GM12872 (cell line): Measurements from ENCODE around the gene ZBTB7C.

Experiments
- TF ChIP-seq, protein P1 (sequence below): IDR thresholded peaks from 3 replicates; pipeline ENCODE4 v1.5.1; 2011; ENCODE audit warnings: low read depth, mild to moderate bottlenecking, low read length, moderate library complexity; ENCODE audit not compliant: insufficient read depth

The ZBTB7C gene

DNA sequence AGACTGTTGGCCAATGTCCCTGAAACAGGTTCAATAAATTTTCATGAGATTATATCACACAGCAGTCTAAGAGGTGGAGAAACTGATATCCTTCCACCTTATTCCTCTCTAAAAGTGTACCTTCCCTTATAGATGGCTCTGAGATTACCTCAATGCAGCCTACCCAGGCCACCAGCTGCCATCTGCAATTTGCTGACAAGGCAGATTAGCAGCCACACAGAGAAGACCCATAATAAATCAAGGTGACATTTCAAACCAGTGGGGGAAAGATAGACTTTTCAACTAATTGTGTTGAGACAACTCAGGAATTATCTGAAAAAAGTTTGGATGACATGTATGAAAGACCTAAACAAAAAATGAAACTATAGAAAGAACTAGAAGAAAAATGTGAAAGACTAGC lies 43.2 kb downstream of the ZBTB7C start:
- TF ChIP-seq, protein P1, sequence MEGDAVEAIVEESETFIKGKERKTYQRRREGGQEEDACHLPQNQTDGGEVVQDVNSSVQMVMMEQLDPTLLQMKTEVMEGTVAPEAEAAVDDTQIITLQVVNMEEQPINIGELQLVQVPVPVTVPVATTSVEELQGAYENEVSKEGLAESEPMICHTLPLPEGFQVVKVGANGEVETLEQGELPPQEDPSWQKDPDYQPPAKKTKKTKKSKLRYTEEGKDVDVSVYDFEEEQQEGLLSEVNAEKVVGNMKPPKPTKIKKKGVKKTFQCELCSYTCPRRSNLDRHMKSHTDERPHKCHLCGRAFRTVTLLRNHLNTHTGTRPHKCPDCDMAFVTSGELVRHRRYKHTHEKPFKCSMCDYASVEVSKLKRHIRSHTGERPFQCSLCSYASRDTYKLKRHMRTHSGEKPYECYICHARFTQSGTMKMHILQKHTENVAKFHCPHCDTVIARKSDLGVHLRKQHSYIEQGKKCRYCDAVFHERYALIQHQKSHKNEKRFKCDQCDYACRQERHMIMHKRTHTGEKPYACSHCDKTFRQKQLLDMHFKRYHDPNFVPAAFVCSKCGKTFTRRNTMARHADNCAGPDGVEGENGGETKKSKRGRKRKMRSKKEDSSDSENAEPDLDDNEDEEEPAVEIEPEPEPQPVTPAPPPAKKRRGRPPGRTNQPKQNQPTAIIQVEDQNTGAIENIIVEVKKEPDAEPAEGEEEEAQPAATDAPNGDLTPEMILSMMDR = no peak

DNA sequence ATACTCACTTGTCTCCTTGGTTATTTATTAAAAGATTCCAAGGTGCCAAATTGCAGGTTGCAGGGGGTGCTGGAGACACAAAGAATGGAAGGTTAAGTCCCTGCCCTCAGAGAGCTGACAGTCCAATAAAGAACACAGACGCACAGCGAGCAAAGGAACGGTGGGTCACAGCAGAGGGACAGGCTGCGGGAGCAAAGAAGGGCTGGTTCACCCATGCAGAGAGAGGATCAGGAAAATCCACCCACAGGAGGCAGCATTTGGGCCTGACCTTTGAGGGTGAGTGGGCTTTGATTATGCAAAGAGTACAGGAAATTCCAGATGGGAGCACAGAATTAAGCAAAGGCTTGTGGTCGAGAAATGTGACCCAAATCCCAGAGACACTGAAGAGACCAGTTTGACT lies 45.0 kb downstream of the ZBTB7C start:
- TF ChIP-seq, protein P1 = no peak

DNA sequence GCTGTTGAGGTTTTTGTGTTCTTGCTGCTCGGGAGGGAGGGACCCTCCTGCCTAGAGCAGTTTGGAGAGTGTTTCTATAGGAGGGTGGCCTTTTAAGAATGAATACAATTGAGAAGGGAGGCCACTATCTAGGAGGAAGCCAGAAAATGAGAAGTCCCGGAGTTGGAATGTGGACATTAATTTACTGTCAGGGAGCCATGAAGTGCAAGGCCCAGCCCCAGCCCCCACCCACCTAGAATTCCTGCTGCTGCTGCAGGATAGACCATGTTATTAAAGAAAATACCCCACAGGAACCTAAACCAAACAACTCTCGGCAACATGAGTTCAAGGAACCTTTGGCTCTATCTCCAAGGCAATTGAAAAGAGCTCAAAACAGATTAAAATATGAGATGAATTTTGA lies 46.0 kb downstream of the ZBTB7C start:
- TF ChIP-seq, protein P1 = no peak

DNA sequence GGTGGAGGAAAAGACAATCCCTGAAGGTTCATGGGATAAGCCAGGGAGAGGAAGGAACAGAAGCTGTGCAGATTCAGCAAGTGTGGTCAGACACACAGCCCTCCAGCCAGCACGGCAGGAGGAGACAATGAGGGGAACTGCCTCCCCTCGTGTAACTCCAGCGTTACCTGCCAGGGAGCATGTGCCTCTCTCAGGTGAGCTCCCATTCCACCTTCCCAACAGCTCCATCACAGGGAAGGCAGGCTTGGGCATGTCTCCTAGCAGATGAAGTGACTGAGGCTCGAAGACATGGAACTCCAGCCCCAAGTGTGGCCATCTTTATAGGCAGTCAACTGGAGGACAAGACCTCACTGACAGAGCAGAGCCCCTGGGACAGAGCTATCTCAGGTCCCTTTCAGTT lies 47.4 kb downstream of the ZBTB7C start:
- TF ChIP-seq, protein P1 = no peak

DNA sequence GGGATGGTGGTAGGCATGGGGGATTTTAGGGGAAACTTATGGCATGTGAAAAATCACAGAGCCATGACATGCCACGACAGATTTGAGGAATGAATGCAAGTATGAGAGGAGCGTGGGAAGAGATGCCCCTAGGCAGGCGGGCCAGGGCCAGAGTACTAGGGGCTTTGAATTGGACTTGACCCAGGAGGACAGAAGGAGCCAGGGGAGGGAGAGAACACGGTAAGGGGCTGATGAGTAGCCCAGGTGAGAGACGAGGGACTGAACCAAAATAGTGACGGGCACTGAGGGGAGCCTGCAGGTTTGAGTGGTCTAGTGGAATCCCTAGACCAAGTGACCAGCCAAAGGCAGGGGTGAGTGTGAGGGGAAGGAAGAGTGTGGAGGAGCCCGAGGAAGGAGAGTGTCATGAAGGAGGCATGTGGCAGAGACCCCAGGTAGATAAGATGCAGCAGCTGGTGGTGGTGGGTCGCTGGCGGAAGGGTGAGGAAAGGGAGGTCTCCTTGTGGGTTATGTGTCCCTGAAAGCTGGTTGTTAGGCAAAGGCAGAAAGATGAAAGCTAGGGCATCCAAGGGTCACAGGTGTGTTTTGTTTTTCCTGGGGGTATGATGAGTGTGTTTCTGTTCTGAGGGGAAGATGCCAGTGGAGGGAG lies 48.7 kb downstream of the ZBTB7C start:
- TF ChIP-seq, protein P1 = no peak

DNA sequence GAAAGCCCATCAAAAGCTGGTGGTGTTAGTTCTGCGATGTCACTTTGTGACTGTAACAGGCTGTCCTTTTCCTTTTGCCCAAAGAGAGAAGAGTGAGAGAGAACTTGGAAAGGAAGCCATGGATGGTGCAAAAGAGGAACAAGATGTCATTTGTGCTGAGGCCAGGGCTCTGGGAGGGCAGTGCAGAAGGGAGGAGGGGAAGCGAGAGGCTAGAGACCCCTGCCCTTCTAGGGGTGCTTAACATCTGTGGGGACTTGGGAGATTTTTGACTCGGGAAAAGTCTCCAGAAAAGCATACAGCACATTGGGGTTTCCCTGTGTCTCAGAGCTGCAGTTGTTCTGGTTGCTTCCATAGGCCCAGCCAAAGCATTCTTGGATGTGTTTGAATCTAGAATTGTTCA lies 49.6 kb downstream of the ZBTB7C start:
- TF ChIP-seq, protein P1 = no peak

DNA sequence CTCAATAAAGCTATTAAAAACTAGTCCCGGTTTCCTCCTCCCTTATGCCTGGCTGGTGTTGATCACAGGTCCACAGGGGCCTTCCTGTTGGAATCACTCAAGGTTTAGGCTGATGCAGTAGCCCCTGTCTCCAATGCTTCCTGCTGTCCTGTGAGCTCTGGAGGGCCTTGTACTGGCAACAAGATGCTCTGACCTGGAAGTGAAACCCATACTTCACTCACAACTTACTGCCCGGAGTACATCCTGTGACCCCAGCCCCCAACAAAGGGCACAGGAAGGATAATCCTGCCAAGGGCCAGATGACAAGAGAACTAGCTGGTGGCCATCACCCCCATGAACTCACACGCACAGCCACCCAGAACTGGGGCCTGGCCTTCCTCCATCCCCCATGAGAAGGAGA lies 50.3 kb downstream of the ZBTB7C start:
- TF ChIP-seq, protein P1 = no peak
